ENCODE measurements around the gene AMOTL1.
"Not testable (repeated sequence)": the region's sequence is repeated elsewhere in the genome, so short reads cannot be mapped to it uniquely, and the experiment has no call there.

Gene AMOTL1

DNA sequence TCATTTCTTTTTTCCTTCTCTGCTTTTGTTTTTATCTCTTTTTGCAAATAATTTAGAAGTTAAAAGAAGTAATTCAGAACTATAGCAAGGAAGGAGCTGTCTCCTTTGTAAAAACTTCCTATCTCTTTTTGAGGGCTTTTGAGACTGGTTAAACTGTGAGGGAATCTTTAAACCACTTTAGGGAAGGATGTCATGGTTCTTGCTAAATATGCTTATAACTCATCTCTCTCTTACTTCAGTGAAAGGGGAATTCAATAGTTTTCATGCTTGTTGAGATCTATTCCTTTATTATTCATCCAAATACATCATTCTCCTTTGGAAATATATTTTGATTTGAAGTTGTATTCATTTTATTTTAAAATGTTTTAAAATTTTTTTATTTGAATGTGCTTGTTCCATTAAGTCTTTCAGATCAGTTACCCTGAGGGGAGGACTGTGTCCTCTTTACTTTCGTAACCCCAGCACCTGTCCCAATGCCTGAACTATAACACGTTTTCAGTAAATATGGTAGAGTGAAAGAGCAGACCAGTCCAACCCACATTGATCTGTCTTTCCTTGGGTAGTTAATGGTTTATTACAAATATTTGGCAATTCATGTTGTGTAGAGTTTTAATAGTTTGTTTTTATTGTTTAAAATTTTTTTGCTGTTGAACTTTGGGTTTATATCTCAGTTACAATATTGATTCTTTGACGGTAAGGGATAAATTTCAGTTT lies 27.5 kb downstream of the AMOTL1 start:
- DNase-seq = no peak

DNA sequence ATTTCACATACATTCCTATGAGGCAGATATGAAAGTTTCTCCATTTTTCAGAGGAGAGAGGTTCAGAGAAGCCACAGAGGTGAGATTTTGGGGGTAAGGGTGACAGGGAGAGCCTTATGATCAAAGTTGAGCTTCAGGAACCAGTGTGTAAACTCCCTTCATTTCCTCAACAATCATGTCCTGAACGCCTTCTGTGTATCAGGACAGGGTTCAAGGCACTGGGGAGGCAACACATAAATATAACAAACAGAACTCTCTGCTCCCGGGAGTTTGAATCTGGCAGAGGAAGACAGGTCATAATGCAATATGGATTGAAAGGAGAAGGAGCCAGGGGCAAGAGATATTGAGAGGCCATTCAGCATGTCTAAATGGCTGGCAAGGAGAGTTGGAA lies 28.0 kb downstream of the AMOTL1 start:
- no peak for DNase-seq

DNA sequence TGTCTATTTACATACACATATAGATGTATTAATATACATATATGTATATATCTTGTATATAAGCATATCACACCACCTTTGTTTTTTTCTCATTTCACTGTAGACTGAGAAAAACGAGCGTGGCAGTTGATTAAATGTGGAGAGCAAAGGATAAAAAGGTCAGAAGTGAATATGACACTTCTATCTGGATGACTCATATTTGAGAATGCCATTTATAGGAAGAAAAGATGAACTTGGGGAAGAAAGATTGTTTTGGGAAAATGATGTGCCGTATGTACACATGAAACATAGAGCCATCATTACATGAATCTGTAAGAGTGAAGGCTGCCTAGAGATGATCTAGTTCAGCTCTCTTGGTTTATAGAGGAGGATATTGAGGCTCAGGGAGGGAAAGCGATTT lies 28.7 kb downstream of the AMOTL1 start:
- DNase-seq = no peak

DNA sequence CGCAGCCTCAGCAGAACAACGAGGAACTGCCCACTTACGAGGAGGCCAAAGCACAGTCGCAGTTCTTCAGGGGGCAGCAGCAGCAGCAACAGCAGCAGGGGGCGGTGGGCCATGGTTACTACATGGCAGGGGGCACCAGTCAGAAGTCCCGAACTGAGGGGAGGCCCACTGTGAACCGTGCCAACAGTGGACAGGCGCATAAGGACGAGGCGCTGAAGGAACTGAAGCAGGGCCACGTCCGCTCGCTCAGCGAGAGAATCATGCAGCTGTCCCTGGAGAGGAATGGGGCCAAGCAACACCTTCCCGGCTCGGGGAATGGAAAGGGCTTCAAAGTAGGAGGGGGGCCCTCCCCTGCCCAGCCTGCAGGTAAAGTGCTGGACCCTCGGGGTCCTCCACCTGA lies 31.6 kb downstream of the AMOTL1 start:
- DNase-seq = no peak

DNA sequence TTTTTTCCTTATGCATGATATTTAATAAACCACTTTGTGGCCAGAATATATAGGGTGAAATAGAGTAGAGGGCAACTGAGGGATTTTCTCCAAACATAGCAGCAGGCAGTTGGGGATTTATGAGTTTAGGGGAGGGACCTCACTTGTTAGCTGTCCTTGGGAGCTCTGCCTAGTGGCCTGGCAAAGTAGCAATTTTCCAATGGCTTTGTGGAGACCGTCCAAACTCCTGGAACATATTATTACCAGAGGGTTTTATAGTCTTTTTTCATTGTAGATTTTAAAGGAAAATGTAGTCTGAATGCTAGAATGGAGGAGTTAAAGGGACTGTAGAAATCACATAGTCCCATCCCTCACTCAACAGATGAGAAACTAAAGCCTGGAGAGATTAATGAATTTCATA lies 32.3 kb downstream of the AMOTL1 start:
- no peak for DNase-seq

DNA sequence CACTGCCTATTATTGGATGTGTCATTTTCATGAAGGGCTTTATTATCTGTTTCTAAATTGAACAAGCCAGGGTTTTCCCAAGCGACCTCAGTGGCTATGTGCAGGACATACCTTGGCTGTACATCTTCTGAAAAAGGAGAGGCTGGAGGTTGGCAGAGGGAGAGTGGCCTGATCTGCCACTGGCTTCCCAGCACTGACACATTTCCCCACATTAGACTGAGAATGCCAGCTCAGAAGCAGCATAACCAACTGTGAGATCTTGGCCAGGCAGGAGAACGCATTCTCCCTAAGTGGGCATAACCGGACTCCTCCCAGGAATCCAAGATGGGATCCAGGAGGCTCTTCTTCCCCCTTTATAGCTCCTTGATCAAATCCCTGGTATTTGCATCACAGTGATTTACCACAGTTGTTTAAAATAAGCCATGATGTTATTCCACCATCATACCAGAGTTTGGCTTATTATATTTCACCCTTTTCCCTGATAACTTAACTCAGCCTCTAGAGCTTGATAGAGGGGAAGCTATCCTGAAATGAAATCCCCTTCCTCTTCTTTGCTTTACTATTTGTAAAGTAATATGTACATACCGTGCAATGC lies 33.8 kb downstream of the AMOTL1 start:
- DNase-seq = no peak

DNA sequence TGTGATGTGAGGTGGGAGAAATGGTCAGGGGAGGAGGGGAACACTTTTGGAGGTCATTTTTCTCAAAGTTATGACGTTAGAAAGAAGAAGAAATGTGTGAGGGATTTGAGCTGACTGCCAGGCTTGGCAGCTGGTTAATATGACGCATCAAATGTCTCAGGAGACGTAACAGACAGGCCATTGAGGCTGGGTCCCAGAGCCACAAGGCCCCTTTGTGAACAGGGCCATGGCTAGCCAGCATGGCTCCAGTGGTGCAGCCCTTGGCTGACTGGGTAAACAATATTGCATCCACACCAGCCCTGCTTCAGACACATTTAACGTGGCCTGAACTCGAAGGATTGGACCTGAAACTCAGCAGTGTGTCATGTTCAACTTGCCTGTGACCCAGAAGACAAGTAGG lies 34.3 kb downstream of the AMOTL1 start:
- DNase-seq = no peak

DNA sequence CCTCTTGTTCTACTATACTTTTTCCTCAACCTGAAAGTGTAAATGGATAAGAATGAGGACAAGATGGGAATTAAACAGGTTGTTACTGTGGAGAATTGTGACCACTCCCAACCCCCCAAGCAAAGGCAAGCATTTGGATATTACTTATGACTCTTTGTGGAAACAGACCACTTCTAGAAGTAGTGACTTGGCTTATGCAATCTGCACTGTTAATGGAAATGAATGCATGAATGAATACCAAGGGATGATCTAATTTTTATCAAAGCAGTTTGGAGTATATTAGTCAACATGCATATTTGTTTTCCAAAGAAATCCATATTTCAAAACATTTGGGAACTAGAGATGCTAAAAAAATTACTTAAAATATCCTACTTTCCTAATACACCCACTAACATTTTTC lies 35.3 kb downstream of the AMOTL1 start:
- DNase-seq = no peak

DNA sequence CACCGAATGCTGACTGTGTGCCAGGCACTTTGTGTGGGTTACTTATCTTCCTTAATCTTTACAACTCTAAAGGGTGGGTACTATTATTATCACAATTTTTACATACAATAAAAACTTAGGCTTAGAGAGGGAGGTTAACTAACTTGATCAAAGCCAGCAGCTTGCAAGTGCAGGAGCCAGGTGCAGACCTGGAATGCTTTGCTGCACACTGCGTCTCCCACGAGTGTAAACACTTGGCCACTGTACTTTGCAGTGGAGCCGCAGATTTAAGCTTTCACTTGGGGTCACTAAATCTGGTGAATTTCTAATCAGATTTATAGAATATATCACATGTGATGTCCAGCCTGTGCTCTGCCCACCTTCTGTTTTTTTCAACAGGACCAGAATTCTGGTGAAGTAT lies 36.7 kb downstream of the AMOTL1 start:
- no peak for DNase-seq

DNA sequence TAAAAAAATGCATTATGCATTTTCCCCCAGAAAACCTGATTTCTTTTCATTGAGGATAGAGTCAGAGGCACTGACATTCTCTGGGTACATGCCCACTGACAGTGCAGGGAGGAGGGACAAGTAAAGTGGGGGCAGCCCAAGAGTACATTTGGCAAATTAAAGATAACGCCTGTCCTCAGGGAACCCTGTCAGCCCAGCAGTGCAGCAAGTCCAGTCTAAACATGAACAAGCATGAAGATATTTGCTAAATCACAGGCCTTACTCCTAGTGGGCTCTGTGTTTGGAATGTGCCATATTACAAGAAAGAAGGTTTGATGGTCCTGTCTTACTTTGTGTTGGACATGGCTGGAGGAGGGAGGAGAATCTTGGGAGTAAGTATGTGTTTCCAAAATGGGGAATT lies 37.9 kb downstream of the AMOTL1 start:
- DNase-seq = no peak

DNA sequence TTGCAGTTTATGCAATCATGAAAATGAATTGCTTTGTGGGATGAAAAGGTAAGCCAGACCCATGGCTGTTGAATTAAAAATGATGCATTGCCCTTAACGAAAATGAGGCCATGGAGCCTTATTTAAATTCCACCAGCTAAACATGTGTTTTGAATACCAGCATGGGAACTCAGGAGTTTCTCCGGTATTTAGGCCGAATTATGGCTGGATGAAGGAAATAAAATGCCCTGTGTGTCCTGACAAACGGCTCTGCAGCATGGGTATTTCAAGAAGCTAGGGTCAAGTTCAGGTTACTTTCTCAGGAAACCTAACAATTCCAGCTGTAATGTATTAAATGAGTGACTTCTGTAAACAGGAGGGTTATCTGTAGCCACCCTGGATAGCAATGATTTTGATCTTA lies 38.3 kb downstream of the AMOTL1 start:
- DNase-seq = no peak

DNA sequence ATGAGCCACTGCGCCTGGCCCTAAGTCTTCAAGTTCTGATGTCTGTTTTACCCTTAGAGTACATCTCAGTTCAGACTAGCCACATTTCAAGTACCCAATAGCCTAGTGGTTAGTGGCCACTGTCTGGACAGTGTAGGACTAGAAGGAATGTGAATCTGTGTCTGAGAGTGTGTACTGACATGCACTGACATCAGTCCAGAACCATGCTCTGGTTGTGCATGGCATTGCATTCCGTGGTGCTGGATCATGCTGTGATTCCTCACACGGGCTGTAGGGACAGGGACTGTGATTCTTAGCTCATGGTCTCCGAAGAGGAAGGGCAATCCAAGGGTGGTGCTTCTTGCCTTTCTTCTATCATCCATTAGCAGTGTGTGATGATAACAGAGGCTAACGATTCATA lies 41.1 kb downstream of the AMOTL1 start:
- no peak for DNase-seq

DNA sequence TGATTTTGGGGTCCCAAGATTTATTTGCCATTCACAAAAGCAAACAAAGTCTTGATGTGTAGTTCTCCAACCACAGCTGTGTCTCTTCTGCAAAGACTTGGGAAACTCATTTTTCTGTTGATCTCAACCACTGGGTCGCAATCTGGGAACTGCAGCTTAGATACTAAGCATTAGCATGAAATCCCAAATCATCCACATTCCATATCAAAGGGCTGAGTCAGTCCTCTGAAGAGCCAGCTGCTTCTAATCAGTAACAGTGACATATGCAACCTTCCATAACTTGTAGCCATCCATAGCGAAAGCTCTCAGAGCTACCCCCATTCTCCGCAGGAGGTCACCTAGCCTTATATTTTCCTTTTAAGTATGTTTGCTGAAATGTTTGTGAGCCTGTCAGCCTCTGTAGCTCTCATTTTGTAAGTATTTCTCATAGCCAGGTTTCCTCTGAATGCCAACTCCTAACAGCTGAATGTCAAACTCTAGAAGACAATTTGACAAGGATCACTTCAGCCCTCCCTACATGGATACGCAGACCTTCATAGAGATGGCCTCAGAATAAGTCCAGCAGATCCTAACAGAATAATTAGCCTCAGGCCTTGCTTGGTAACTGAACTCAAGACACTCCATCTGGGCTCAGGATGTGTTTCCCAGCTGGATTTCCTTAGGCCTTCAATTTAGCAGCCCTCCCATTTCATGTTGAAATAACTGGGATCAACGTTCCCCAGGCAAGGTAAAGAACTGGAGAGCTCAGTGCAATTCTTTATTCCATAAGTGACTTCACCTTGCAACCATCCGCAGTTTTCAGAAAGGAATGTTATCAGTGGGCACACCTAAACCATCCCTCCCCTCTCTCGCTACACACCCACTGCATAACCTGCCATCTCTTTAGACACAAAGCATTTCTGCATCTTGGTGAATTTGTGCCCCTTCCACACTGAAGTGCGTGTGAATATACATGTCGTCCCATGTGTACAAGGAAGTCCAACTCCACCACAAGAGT lies 44.9 kb downstream of the AMOTL1 start:
- DNase-seq = not testable (repeated sequence)

DNA sequence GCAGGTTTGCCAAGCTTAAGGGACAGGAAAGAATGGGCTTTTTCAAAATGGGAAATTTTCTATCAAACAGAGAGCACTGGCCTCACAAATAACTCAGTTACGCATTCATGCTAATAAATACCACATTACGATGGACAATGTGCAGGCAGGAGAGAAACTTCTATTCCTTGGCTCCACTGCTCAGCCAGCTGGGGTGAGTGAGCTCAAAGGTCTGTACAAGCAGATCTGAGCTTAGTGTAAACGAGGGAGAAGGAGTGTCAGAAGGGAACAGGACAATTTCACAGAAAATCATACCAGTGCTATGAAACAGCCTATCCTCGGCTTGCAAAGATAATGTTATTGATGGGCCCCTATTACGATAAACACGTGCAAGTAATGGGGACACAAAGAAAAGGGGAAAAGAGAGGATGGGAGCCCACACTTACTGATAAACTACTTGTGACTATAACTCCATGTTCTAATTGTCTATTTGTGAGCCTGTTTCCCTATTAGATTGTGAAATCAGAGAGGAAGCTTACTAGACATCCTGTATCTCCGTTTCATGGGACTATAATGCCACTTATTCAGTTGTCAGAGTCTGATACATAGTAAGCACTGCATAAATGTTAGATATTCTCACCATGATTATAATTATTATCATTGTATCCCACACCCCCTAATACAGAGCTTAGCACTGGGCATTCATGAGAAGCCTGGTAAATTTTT lies 46.3 kb downstream of the AMOTL1 start:
- no peak for DNase-seq

DNA sequence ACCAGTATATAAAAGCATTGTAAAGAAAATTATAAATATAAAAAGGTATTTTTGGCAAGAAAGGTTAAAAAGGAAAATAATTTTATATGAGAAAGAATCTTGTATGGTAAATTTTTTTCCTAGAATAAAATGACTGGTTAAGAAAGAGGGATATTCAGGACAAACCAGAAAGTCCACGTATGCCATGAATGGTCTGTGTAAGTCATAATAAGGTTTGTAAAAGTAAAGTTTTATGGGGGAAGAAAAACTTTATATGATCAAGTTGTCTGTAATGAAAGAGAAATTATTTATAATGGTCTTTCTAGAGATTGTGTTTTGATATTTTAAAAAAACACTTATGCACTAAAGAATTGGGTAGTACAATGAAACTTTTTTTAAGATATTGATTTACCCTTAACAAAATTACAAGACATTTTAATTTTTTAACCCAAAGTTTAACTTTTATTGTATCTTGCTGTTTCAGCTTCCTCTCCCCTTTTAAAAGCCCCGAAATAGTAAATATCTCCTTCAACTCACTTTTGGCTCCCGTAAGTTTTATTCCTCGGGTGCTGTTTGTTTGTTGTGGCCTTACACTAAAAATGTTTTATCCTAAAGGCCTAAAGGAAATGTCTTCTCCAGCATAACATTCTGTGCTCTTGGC lies 47.7 kb downstream of the AMOTL1 start:
- DNase-seq = no peak

DNA sequence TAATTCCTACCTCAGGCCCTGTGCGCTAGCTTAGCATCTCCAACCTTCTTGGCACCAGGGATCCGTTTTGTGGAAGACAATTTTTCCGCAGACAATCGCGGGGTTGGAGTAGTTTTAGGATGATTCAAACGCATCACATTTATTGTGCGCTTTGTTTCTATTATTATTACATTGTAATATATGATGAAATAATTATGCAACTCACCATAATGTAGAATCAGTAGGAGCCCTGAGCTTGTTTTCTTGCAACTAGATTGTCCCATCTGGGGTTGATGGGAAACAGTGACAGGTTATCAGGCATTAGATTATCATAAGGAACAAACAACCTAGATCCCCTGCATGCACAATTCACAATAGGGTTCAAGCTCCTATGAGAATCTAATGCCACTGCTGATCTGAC lies 52.3 kb downstream of the AMOTL1 start:
- no peak for DNase-seq

DNA sequence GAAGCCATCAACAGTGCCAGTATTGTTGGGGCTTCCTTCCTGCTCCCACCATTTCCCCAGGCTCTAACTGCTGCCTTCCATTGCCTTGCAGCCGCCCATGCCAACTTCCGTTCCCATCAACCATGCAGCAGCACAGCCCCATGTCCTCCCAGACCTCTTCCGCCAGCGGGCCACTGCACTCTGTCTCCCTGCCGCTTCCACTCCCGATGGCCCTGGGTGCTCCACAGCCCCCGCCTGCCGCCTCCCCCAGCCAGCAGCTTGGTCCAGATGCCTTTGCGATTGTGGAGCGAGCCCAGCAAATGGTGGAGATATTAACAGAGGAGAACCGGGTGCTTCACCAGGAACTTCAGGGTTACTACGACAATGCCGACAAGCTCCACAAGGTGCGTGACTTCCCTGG lies 53.3 kb downstream of the AMOTL1 start:
- no peak for DNase-seq

DNA sequence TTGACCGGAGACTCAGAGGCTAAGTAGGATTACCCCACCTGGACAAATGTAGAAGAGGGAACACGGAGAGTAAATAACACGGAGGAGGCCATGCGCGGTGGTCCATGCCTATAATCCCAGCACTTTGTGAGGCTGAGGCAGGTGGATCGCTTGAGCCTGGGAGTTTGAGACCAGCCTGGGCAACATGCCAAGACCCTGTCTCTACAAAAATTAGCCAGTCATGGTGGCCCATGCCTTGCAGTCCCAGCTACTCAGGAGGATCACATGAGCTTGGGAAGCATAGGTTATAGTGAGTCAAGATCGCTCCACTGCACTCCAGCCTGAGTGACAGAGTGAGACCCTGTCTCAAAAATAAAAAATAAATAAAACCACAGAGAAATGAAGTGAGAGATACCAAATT lies 53.9 kb downstream of the AMOTL1 start:
- DNase-seq = no peak

DNA sequence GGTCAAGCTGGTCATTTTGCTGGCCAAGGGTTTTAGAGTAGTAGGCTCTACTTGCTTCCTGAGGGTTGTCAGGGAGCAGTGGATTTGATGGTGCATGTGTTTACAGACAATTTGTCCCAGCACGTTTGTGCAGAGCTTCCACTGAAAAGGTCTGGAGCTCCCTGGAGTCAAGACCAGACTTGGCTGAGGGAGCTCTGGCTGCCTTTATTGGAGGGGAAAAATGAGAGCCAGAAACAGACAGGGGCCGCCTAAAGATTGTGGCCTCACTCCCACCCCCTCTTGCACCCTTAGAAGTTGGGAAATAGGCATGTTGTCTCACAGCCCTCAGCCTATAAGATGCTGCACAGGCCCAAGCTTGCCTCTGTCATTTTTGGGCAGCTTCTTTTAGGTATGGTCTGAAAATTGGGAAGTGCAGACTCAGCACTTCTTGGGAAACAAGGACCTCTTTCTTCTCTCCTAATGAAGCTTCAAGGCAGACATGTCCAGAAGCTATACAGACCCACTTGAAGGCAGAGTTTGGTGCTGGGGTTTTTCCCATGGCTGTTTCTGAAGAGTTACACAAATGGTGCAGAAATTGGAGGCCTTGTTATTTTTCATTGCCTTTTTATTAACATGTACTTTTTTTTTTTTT lies 55.1 kb downstream of the AMOTL1 start:
- no peak for DNase-seq

DNA sequence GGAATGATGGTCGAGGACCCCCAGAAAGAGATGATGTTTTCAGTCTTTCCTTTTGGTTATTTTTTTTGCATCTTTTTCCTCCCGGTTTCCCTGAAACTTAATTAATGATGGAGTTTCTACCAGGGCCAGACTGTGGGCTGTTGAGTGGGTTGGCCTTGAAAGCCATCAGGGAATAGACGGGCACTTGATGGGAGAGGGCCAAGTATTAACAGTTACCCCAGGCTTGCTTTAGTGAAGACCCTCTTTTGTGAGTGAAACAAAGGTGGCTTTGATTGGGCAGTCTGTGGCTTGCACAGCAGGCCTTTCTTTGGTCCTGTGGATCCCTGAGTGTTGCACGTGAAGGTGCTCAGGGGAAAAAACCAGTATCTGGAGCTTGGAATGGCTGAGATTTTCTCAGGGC lies 56.9 kb downstream of the AMOTL1 start:
- DNase-seq = no peak

DNA sequence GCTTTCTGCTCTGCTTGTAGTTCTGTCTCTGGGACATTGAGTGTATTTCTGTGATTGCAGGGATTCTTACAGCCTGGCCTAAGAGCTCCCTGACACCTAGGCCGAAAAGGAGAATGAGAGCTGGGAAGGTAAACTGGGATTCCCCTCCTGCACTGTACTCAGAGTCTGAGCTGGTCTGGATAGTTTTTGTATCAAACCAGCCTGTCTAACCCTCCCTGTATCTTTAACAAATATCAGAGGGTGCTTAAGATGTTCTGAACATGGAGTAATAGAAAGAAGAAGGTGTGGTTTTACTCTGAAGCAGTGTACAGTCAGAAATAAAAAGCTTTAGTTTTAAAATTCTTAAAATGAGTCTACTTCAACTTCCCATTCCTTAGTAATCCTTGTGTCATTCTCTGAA lies 57.3 kb downstream of the AMOTL1 start:
- no peak for DNase-seq

DNA sequence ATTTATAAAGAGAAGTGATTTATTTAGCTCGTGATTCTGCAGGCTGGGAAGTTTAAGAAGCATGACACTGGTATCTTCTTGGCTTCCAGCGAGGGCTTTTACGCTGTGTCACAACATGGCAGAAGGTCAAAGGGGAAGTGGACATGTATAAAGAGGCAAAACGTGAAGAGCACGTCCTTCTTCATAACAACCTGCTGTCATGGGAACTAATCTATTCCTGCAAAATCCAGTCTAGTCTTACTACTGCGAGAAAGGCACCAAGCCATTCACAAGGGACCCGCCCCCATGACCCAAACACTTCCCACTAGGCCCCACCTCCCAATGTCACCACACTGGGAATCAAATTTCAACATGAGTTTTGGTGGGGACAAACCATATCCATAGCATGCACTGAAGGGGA lies 58.3 kb downstream of the AMOTL1 start:
- no peak for DNase-seq

Measured in NCI-H1048 (cell line).